WI38 (cell line): ENCODE results near the gene OCRL.

Experiments
- H3K4me3 ChIP-seq: 2 replicates; pipeline ENCODE4 v1.5.1; 2011; ENCODE audit warnings: low read depth, mild to moderate bottlenecking, control low read depth, low read length
- CTCF ChIP-seq: IDR thresholded peaks from 2 replicates; pipeline ENCODE4 v1.5.1; 2012; ENCODE audit warnings: low read depth, mild to moderate bottlenecking, control low read depth, low read length

The OCRL gene

GRCh38 chrX:129597905-129598304 lies 57.8 kb downstream of the OCRL start:
- H3K4me3 ChIP-seq, result no peak overlapping the region
- TF ChIP-seq CTCF, result no peak

GRCh38 chrX:129599499-129599898 lies 59.4 kb downstream of the OCRL start:
- no peak overlapping the region for H3K4me3 ChIP-seq
- TF ChIP-seq CTCF, result no peak

- TF ChIP-seq CTCF, result no peak
- H3K4me3 ChIP-seq, result no peak overlapping the region
Measured at GRCh38 chrX:129599996-129600395, 59.9 kb downstream of the OCRL start.

GRCh38 chrX:129600981-129601424 lies 60.9 kb downstream of the OCRL start:
- H3K4me3 ChIP-seq, result no peak overlapping the region
- TF ChIP-seq CTCF, result peak; percentile 71

- peak; percentile 77 for TF ChIP-seq CTCF
- H3K4me3 ChIP-seq, result no peak overlapping the region
Measured at GRCh38 chrX:129606918-129607317, 66.9 kb downstream of the OCRL start.

- no peak overlapping the region for H3K4me3 ChIP-seq
- TF ChIP-seq CTCF, result no peak
Measured at GRCh38 chrX:129608496-129608895, 68.4 kb downstream of the OCRL start.

GRCh38 chrX:129609395-129609794 lies 69.3 kb downstream of the OCRL start:
- H3K4me3 ChIP-seq, result no peak overlapping the region
- no peak for TF ChIP-seq CTCF
